OCI-LY1 (cell line): Measurements from ENCODE around the gene IGFBP4.

Experiments used
- H2AFZ ChIP-seq: fragments of 200-600 bp; sonication (generic), shearing (Covaris generic); 2 replicates; pipeline ENCODE4 v1.6.0; 2014; ENCODE audit warnings: antibody characterized with exemption, mild to moderate bottlenecking, low read length
- H3F3A ChIP-seq: fragments of 200-600 bp; sonication (generic), shearing (Covaris generic); 2 replicates; pipeline ENCODE4 v1.6.0; 2014; ENCODE audit warnings: mild to moderate bottlenecking, antibody characterized with exemption, low read length, moderate library complexity; ENCODE audit not compliant: insufficient read depth
- H3K27ac ChIP-seq: fragments of 200-600 bp; sonication (generic); 2 replicates; pipeline ENCODE4 v1.5.1; 2014; ENCODE audit warnings: low read length, mixed run types, mild to moderate bottlenecking, low read depth; ENCODE audit not compliant: poor library complexity, severe bottlenecking
- H3K27me3 ChIP-seq: fragments of 200-600 bp; sonication (generic); 2 replicates; pipeline ENCODE4 v1.6.0; 2014; ENCODE audit warnings: antibody characterized with exemption, mild to moderate bottlenecking, low read length, moderate library complexity; ENCODE audit not compliant: insufficient read depth
- H3K36me3 ChIP-seq: fragments of 200-600 bp; sonication (generic); 2 replicates; pipeline ENCODE4 v1.6.1; 2014; ENCODE audit warnings: mild to moderate bottlenecking, antibody characterized with exemption, low read length, moderate library complexity, mixed read lengths; ENCODE audit not compliant: insufficient read depth
- H3K4me1 ChIP-seq: fragments of 200-600 bp; sonication (generic); 2 replicates; pipeline ENCODE4 v1.5.1; 2014; ENCODE audit warnings: mild to moderate bottlenecking, low read length, moderate library complexity; ENCODE audit not compliant: insufficient read depth, severe bottlenecking
- H3K4me2 ChIP-seq: fragments of 200-600 bp; sonication (generic), shearing (Covaris generic); 2 replicates; pipeline ENCODE4 v1.6.1; 2014; ENCODE audit warnings: low read length
- H3K4me3 ChIP-seq: fragments of 200-600 bp; sonication (generic); 2 replicates; pipeline ENCODE4 v1.5.1; 2014; ENCODE audit warnings: low read length, low read depth, mild to moderate bottlenecking, mixed read lengths; ENCODE audit not compliant: poor library complexity, severe bottlenecking
- H3K79me2 ChIP-seq: fragments of 200-600 bp; shearing (Covaris generic); 2 replicates; pipeline ENCODE4 v1.6.1; 2016; ENCODE audit warnings: mixed run types, low read length, mixed read lengths; ENCODE audit not compliant: insufficient read depth
- H3K9ac ChIP-seq: fragments of 200-600 bp; sonication (generic), shearing (Covaris generic); 2 replicates; pipeline ENCODE4 v1.6.1; 2014; ENCODE audit warnings: mild to moderate bottlenecking, low read length, mixed read lengths
- H3K9me2 ChIP-seq: fragments of 200-600 bp; sonication (generic), shearing (Covaris generic); 2 replicates; pipeline ENCODE4 v1.6.1; 2014; ENCODE audit warnings: low read depth, mild to moderate bottlenecking, low read length, mixed read lengths
- H3K9me3 ChIP-seq: fragments of 200-600 bp; shearing (Covaris generic); 2 replicates; pipeline ENCODE4 v1.6.1; 2014; ENCODE audit warnings: low read length, mixed read lengths
- H4K20me1 ChIP-seq: fragments of 200-600 bp; sonication (generic), shearing (Covaris generic); 2 replicates; pipeline ENCODE4 v1.6.0; 2016; ENCODE audit warnings: mild to moderate bottlenecking, low read length; ENCODE audit not compliant: insufficient read depth
- EZH2 ChIP-seq: fragments of 200-600 bp; sonication (generic), shearing (Covaris generic); IDR thresholded peaks from 2 replicates; pipeline ENCODE4 v1.8.0; 2017; ENCODE audit warnings: borderline replicate concordance, mixed run types, mild to moderate bottlenecking, antibody characterized with exemption, low read length, moderate library complexity, mixed read lengths
- TF ChIP-seq, protein P1 (sequence below): fragments of 200-600 bp; sonication (generic), shearing (Covaris generic); IDR thresholded peaks from 2 replicates; pipeline ENCODE4 v1.5.1; 2017; ENCODE audit warnings: mild to moderate bottlenecking, antibody characterized with exemption, low read length, moderate library complexity, mixed read lengths

The IGFBP4 gene

DNA sequence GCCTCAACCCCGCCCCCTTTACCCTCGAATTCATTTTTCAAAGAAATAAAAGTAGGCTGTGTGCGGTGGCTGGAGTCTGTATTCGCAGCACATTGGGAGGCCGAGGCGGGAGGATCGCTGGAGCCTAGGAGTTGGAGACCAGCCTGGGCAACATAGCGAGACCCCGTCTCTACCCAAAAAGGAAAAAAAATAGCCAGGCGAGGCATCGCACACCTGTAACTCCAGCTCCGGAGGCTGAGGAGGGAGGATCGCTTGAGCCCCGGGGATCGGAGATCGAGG lies 24.9 kb upstream of the IGFBP4 start:
- Histone ChIP-seq H3K4me1 (peaks cover 22% of the 10 kb centered on the region), H2AFZ (peak overlapping the region; percentile 45), H3K4me3 (peak overlapping the region; percentile 87), H3K27ac (peak overlapping the region; percentile 3), H3K27me3 (no peaks in the 10 kb centered on the region), H3K79me2 (peaks cover 24% of the 10 kb centered on the region), H3F3A (no peaks in the 10 kb centered on the region), H3K9ac (peak overlapping the region; percentile 16; the same call in 1 of the 2 replicates), H3K36me3 (peaks cover 36% of the 10 kb centered on the region), H3K9me3 (no peaks in the 10 kb centered on the region), H3K4me2 (peak overlapping the region; percentile 54), H4K20me1 (no peaks in the 10 kb centered on the region), H3K9me2 (no peaks in the 10 kb centered on the region)
- TF ChIP-seq EZH2, result no peak
- TF ChIP-seq, protein P1, sequence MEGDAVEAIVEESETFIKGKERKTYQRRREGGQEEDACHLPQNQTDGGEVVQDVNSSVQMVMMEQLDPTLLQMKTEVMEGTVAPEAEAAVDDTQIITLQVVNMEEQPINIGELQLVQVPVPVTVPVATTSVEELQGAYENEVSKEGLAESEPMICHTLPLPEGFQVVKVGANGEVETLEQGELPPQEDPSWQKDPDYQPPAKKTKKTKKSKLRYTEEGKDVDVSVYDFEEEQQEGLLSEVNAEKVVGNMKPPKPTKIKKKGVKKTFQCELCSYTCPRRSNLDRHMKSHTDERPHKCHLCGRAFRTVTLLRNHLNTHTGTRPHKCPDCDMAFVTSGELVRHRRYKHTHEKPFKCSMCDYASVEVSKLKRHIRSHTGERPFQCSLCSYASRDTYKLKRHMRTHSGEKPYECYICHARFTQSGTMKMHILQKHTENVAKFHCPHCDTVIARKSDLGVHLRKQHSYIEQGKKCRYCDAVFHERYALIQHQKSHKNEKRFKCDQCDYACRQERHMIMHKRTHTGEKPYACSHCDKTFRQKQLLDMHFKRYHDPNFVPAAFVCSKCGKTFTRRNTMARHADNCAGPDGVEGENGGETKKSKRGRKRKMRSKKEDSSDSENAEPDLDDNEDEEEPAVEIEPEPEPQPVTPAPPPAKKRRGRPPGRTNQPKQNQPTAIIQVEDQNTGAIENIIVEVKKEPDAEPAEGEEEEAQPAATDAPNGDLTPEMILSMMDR, result no peak

DNA sequence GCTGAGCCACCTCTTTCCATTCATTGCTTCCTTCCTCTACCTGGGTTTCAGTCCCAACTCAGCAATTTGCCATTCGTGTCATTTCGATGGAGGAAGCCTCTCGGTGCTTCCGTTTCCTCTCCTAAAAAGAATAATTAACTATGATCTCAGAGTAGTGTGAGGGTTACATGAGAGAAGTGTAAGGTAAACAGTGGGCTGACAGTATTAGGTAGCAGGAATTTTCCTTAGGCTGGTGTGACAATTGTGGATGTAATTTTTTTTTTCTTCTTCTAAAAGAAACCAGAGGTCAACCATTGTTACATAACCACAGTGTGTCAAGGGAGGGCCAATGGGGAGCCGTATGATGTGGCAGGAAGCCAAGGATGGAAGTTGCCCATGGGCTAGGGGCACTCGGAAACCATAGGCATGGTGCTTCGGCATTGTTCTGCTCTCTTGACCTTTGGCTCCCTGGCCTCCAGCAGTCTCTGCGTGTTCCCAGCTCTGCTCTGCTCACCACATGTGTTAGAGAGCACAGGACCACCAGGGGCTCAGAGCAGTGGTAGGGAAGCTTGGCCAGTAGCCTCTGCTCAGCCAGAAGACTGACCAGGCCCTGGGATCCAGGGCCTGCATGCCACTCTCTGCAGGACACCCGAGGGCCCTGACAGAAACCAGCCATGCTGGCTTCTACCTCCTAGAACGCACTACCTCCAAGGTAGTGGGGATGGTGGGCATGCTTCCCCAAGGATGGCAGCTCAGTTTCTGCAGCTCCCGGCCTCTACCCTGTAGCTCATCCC lies 23.5 kb upstream of the IGFBP4 start:
- Histone ChIP-seq H3K9me2 (no peaks in the 10 kb centered on the region), H3K9me3 (no peaks in the 10 kb centered on the region), H3K27ac (no peak overlapping the region), H3F3A (no peaks in the 10 kb centered on the region), H3K4me1 (peaks cover 22% of the 10 kb centered on the region), H4K20me1 (no peaks in the 10 kb centered on the region), H3K27me3 (no peaks in the 10 kb centered on the region), H3K4me3 (no peak overlapping the region), H2AFZ (no peak overlapping the region), H3K79me2 (peaks cover 24% of the 10 kb centered on the region), H3K4me2 (no peak overlapping the region), H3K36me3 (peaks cover 23% of the 10 kb centered on the region; the same call in 1 of the 2 replicates), H3K9ac (no peak overlapping the region)
- TF ChIP-seq, protein P1, result no peak
- no peak for TF ChIP-seq EZH2

DNA sequence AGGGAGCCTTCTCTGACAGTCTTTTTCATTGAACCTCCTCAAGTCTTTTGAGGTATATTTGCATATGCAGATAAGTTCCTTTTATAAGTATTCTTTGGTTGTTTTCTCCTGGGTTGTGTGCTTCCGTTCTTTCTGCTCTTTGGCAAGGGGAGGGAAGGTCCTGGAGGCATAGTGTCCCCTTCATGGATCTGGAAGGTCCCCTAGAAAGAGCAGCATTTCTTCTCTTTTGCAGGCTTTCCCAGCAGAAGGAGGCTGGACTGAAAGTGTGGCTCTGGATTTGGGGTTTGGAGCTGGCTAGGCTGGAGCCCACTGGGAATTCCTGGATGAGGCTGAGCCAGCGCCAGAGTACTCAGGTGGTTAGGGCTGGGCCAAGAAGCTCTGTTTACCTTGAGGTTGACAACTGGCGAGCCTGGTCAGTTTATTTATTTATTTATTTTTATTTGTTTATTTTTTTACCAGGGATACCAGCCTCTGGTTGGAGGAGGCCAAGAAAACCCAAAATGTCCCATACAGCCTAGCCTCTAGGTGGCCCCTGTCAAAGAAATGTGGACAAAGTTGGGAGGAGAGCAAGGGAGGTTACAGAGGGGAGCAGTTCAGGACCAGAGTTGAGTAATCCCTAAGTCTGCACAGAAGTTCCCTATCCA lies 20.1 kb upstream of the IGFBP4 start:
- H3K36me3 ChIP-seq, result no peaks in the 10 kb centered on the region
- no peak overlapping the region for H3K4me2 ChIP-seq
- H3F3A ChIP-seq, result no peaks in the 10 kb centered on the region
- no peak overlapping the region for H2AFZ ChIP-seq
- H3K9me3 ChIP-seq, result no peaks in the 10 kb centered on the region
- H3K79me2 ChIP-seq, result no peaks in the 10 kb centered on the region
- peaks cover 3% of the 10 kb centered on the region for H3K4me1 ChIP-seq
- H3K27me3 ChIP-seq, result no peaks in the 10 kb centered on the region
- no peak overlapping the region for H3K27ac ChIP-seq
- no peaks in the 10 kb centered on the region for H3K9me2 ChIP-seq
- H3K9ac ChIP-seq, result no peak overlapping the region
- no peak for TF ChIP-seq EZH2
- TF ChIP-seq, protein P1, result no peak
- H4K20me1 ChIP-seq, result no peaks in the 10 kb centered on the region
- no peak overlapping the region for H3K4me3 ChIP-seq
